ENCODE measurements around the gene TRIM15. TPM values are rescaled to one million over a fixed set of nuclear protein-coding genes. Genes with fewer than 3 reads are reported as not detected.

Gene TRIM15
- total RNA-seq, 1 donor from 2014 or later, result not detected

- Mint-ChIP-seq H3K27ac (ENCODE audit: unreplicated experiment) (no peak overlapping the region), H3K9me3 (ENCODE audit: unreplicated experiment) (no peaks in the 10 kb centered on the region), H3K4me1 (ENCODE audit: unreplicated experiment) (peaks cover 3% of the 10 kb centered on the region), H3K4me3 (ENCODE audit: unreplicated experiment) (no peak overlapping the region), H3K27me3 (ENCODE audit: unreplicated experiment) (peaks cover 13% of the 10 kb centered on the region), H3K36me3 (ENCODE audit: low read depth, unreplicated experiment) (no peaks in the 10 kb centered on the region)
- peak; percentile 89 for TF ChIP-seq CTCF (IDR thresholded peaks at IDR 0.05; ENCODE audit: unreplicated experiment)
- DNase-seq (ENCODE audit: low spot score), result peak; percentile 59
Observed at GRCh38 chr6:30130887-30131862, 32.2 kb upstream of the TRIM15 start.

GRCh38 chr6:30131947-30132497, 31.3 kb upstream of the TRIM15 start:
- no peaks in the 10 kb centered on the region for H3K36me3 Mint-ChIP-seq (ENCODE audit: low read depth, unreplicated experiment)
- no peak for DNase-seq (ENCODE audit: low spot score)
- no peaks in the 10 kb centered on the region for H3K9me3 Mint-ChIP-seq (ENCODE audit: unreplicated experiment)
- peaks cover 3% of the 10 kb centered on the region for H3K4me1 Mint-ChIP-seq (ENCODE audit: unreplicated experiment)
- no peak overlapping the region for H3K4me3 Mint-ChIP-seq (ENCODE audit: unreplicated experiment)
- no peak for TF ChIP-seq CTCF (IDR thresholded peaks at IDR 0.05; ENCODE audit: unreplicated experiment)
- H3K27ac Mint-ChIP-seq (ENCODE audit: unreplicated experiment), result no peak overlapping the region
- H3K27me3 Mint-ChIP-seq (ENCODE audit: unreplicated experiment), result peaks cover 9% of the 10 kb centered on the region

GRCh38 chr6:30135147-30135546, 28.2 kb upstream of the TRIM15 start:
- no peak for TF ChIP-seq CTCF (IDR thresholded peaks at IDR 0.05; ENCODE audit: unreplicated experiment)
- no peak for DNase-seq (ENCODE audit: low spot score)
- H3K36me3 Mint-ChIP-seq (ENCODE audit: low read depth, unreplicated experiment), result no peaks in the 10 kb centered on the region
- H3K4me3 Mint-ChIP-seq (ENCODE audit: unreplicated experiment), result no peak overlapping the region
- H3K4me1 Mint-ChIP-seq (ENCODE audit: unreplicated experiment), result peaks cover 3% of the 10 kb centered on the region
- H3K9me3 Mint-ChIP-seq (ENCODE audit: unreplicated experiment), result no peaks in the 10 kb centered on the region
- H3K27me3 Mint-ChIP-seq (ENCODE audit: unreplicated experiment), result peaks cover 5% of the 10 kb centered on the region
- no peak overlapping the region for H3K27ac Mint-ChIP-seq (ENCODE audit: unreplicated experiment)

- Mint-ChIP-seq H3K4me3 (ENCODE audit: unreplicated experiment) (no peak within 1 kb of the TSS), H3K27ac (ENCODE audit: unreplicated experiment) (no peak within 1 kb of the TSS), H3K27me3 (ENCODE audit: unreplicated experiment) (peaks cover 5% of the 10 kb centered on the region), H3K4me1 (ENCODE audit: unreplicated experiment) (peaks cover 3% of the 10 kb centered on the region), H3K36me3 (ENCODE audit: low read depth, unreplicated experiment) (no peaks in the 10 kb centered on the region), H3K9me3 (ENCODE audit: unreplicated experiment) (no peaks in the 10 kb centered on the region)
- no peak for TF ChIP-seq CTCF (IDR thresholded peaks at IDR 0.05; ENCODE audit: unreplicated experiment)
- no peak for DNase-seq (ENCODE audit: low spot score)
Observed at GRCh38 chr6:30135757-30136156, 27.6 kb upstream of the TRIM15 start, which contains the start of gene TRIM40. Gene TRIM40, plus strand, starts transcription at chr6:30136140. Its CDS starts 897 bp downstream, at chr6:30137037.
